PFSK-1 (cell line): ENCODE results near the gene YWHAB.

Source experiments
- POLR2AphosphoS5 ChIP-seq: IDR thresholded peaks from 2 replicates; pipeline ENCODE4 v1.6.1; 2012; ENCODE audit warnings: low read depth, mild to moderate bottlenecking, control low read depth, low read length, moderate library complexity
- TAF1 ChIP-seq: IDR thresholded peaks from 2 replicates; pipeline ENCODE4 v1.6.1; 2012; ENCODE audit warnings: low read length, control low read depth, borderline replicate concordance; ENCODE audit not compliant: insufficient read depth

GRCh38 chr20:44885392-44886265, at the start of gene YWHAB:
- TF ChIP-seq TAF1: peak; percentile 60; the same call in 1 of the 2 replicates
- peak; percentile 87 for TF ChIP-seq POLR2AphosphoS5
